HEK293 (cell line): ENCODE data around the gene MACROD1.

ENCODE experiments used
- ATF2 ChIP-seq: fragments of 450-650 bp; formaldehyde crosslinking; IDR thresholded peaks from 2 replicates; pipeline ENCODE4 v1.5.1; 2016; ENCODE audit warnings: missing biosample characterization, missing genetic modification characterization, low read depth
- CTCF ChIP-seq: fragments of 450-650 bp; formaldehyde crosslinking; IDR thresholded peaks from 2 replicates; pipeline ENCODE4 v1.5.1; 2016; ENCODE audit warnings: missing biosample characterization, missing genetic modification characterization
- IKZF3 ChIP-seq: fragments of 450-650 bp; IDR thresholded peaks from 2 replicates; pipeline ENCODE4 v1.5.0; 2018; ENCODE audit warnings: missing biosample characterization, mild to moderate bottlenecking, missing genetic modification characterization, moderate library complexity
- KLF1 ChIP-seq: fragments of 450-650 bp; formaldehyde crosslinking; IDR thresholded peaks from 2 replicates; pipeline ENCODE4 v1.5.1; 2016; ENCODE audit warnings: missing biosample characterization, missing genetic modification characterization
- KLF10 ChIP-seq: fragments of 450-650 bp; IDR thresholded peaks from 2 replicates; pipeline ENCODE4 v1.5.1; 2018; ENCODE audit warnings: missing biosample characterization, mild to moderate bottlenecking, missing genetic modification characterization
- KLF9 ChIP-seq: fragments of 450-650 bp; formaldehyde crosslinking; IDR thresholded peaks from 2 replicates; pipeline ENCODE4 v1.5.1; 2016; ENCODE audit warnings: missing biosample characterization, missing genetic modification characterization, low read depth
- ZFP37 ChIP-seq: fragments of 450-650 bp; formaldehyde crosslinking; IDR thresholded peaks from 2 replicates; pipeline ENCODE4 v1.5.1; 2016; ENCODE audit warnings: missing biosample characterization, missing genetic modification characterization
- ZNF174 ChIP-seq: fragments of 450-650 bp; formaldehyde crosslinking; IDR thresholded peaks from 2 replicates; pipeline ENCODE4 v1.5.0; 2017; ENCODE audit warnings: missing biosample characterization, mild to moderate bottlenecking, missing genetic modification characterization
- ZNF362 ChIP-seq: fragments of 450-650 bp; formaldehyde crosslinking; IDR thresholded peaks from 2 replicates; pipeline ENCODE4 v1.5.1; 2016; ENCODE audit warnings: missing biosample characterization, missing genetic modification characterization
- ZNF521 ChIP-seq: fragments of 450-650 bp; formaldehyde crosslinking; IDR thresholded peaks from 2 replicates; pipeline ENCODE4 v1.5.1; 2017; ENCODE audit warnings: missing biosample characterization, mild to moderate bottlenecking, missing genetic modification characterization
- ZNF626 ChIP-seq: fragments of 450-650 bp; sonication (Bioruptor Pico); formaldehyde crosslinking; IDR thresholded peaks from 2 replicates; pipeline ENCODE4 v1.5.1; 2018; ENCODE audit warnings: missing biosample characterization, missing genetic modification characterization, inconsistent platforms
- TF ChIP-seq, protein P1 (sequence below): fragments of 450-650 bp; formaldehyde crosslinking; conservative IDR thresholded peaks from 2 replicates; pipeline ENCODE4 v1.5.1; 2016; ENCODE audit warnings: low read depth, missing biosample characterization, missing genetic modification characterization
- TF ChIP-seq, protein P2 (sequence below): fragments of 450-650 bp; formaldehyde crosslinking; IDR thresholded peaks from 2 replicates; pipeline ENCODE4 v1.5.1; 2016; ENCODE audit warnings: missing biosample characterization, missing genetic modification characterization

DNA sequence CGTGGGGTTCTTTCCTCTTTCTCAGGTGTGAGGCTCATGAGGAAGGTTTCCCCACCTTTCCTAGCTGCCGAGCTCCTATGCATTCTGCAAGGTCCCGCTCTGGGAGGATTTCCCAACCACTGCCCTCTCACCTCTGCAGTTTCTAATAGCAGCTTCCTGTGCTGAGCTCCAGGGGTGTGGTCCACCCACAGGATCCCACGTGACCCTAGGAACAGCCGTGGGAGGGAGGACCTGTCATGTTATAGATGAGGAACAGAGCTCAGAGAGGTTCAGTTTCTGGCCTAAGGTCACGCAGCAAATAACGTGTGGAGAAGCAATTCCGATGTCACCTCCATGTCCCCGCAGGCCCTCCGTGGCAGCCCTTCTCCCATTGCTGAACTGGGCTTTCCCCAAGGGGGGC, 91.7 kb downstream of the MACROD1 start:
- TF ChIP-seq, protein P1, sequence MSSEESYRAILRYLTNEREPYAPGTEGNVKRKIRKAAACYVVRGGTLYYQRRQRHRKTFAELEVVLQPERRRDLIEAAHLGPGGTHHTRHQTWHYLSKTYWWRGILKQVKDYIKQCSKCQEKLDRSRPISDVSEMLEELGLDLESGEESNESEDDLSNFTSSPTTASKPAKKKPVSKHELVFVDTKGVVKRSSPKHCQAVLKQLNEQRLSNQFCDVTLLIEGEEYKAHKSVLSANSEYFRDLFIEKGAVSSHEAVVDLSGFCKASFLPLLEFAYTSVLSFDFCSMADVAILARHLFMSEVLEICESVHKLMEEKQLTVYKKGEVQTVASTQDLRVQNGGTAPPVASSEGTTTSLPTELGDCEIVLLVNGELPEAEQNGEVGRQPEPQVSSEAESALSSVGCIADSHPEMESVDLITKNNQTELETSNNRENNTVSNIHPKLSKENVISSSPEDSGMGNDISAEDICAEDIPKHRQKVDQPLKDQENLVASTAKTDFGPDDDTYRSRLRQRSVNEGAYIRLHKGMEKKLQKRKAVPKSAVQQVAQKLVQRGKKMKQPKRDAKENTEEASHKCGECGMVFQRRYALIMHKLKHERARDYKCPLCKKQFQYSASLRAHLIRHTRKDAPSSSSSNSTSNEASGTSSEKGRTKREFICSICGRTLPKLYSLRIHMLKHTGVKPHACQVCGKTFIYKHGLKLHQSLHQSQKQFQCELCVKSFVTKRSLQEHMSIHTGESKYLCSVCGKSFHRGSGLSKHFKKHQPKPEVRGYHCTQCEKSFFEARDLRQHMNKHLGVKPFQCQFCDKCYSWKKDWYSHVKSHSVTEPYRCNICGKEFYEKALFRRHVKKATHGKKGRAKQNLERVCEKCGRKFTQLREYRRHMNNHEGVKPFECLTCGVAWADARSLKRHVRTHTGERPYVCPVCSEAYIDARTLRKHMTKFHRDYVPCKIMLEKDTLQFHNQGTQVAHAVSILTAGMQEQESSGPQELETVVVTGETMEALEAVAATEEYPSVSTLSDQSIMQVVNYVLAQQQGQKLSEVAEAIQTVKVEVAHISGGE (tag by site-specific recombination), result no peak
- no peak for TF ChIP-seq KLF9 (tag by site-specific recombination)
- TF ChIP-seq ZFP37 (tag by site-specific recombination), result no peak
- TF ChIP-seq CTCF, result no peak
- TF ChIP-seq, protein P2, sequence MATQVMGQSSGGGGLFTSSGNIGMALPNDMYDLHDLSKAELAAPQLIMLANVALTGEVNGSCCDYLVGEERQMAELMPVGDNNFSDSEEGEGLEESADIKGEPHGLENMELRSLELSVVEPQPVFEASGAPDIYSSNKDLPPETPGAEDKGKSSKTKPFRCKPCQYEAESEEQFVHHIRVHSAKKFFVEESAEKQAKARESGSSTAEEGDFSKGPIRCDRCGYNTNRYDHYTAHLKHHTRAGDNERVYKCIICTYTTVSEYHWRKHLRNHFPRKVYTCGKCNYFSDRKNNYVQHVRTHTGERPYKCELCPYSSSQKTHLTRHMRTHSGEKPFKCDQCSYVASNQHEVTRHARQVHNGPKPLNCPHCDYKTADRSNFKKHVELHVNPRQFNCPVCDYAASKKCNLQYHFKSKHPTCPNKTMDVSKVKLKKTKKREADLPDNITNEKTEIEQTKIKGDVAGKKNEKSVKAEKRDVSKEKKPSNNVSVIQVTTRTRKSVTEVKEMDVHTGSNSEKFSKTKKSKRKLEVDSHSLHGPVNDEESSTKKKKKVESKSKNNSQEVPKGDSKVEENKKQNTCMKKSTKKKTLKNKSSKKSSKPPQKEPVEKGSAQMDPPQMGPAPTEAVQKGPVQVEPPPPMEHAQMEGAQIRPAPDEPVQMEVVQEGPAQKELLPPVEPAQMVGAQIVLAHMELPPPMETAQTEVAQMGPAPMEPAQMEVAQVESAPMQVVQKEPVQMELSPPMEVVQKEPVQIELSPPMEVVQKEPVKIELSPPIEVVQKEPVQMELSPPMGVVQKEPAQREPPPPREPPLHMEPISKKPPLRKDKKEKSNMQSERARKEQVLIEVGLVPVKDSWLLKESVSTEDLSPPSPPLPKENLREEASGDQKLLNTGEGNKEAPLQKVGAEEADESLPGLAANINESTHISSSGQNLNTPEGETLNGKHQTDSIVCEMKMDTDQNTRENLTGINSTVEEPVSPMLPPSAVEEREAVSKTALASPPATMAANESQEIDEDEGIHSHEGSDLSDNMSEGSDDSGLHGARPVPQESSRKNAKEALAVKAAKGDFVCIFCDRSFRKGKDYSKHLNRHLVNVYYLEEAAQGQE (tag by site-specific recombination), result no peak
- TF ChIP-seq KLF10, result no peak
- no peak for TF ChIP-seq ZNF362 (tag by site-specific recombination)
- no peak for TF ChIP-seq KLF1 (tag by site-specific recombination)
- TF ChIP-seq ZNF174 (tag by site-specific recombination), result no peak
- no peak for TF ChIP-seq ATF2 (tag by site-specific recombination)
- TF ChIP-seq IKZF3 (tag by site-specific recombination), result no peak
- TF ChIP-seq ZNF626, result no peak
- TF ChIP-seq ZNF521 (tag by site-specific recombination), result no peak
